OCI-LY1 (cell line): Measurements from ENCODE around the gene CTNNBL1.

ENCODE experiments used
- CTCF ChIP-seq: fragments of 200-600 bp; sonication (generic), shearing (Covaris generic); IDR thresholded peaks from 2 replicates; pipeline ENCODE4 v1.5.1; 2017; ENCODE audit warnings: mild to moderate bottlenecking, antibody characterized with exemption, low read length, moderate library complexity, mixed read lengths
- EZH2 ChIP-seq: fragments of 200-600 bp; sonication (generic), shearing (Covaris generic); IDR thresholded peaks from 2 replicates; pipeline ENCODE4 v1.8.0; 2017; ENCODE audit warnings: borderline replicate concordance, mixed run types, mild to moderate bottlenecking, antibody characterized with exemption, low read length, moderate library complexity, mixed read lengths

GRCh38 chr20:37895166-37895565 is 201.3 kb downstream of the CTNNBL1 start:
- TF ChIP-seq CTCF = no peak
- no peak for TF ChIP-seq EZH2
